Measurements from ENCODE around the gene NPAS3. TPM values are rescaled to one million over a fixed set of nuclear protein-coding genes. Genes with fewer than 3 reads are reported as not detected.

NPAS3 gene
- total and polyA plus RNA-seq, 8 donors, result 0.09 to 0.79 (median 0.56) TPM

DNA sequence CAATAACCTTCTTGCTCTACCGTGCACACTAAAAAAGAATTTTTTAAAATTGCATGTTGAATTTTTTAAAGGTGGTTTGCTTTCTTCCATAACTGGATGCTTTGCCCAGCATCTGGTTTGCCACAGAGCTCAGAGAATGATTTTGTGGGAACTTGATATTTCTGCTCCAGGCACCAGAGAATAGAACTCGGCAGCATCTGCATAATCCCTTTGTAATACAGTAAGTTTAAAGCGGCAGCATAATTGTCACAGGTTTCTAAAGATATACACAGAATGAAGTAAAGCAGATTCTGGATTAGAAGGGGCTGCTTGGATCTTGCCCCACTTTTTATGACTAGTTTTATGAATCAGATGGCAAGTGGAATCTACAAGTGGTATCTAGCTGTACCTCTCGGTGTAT lies 352.0 kb downstream of the NPAS3 start:
- intact Hi-C loops (cut with DNase I), result no loop called here
- TF ChIP-seq, protein P1, sequence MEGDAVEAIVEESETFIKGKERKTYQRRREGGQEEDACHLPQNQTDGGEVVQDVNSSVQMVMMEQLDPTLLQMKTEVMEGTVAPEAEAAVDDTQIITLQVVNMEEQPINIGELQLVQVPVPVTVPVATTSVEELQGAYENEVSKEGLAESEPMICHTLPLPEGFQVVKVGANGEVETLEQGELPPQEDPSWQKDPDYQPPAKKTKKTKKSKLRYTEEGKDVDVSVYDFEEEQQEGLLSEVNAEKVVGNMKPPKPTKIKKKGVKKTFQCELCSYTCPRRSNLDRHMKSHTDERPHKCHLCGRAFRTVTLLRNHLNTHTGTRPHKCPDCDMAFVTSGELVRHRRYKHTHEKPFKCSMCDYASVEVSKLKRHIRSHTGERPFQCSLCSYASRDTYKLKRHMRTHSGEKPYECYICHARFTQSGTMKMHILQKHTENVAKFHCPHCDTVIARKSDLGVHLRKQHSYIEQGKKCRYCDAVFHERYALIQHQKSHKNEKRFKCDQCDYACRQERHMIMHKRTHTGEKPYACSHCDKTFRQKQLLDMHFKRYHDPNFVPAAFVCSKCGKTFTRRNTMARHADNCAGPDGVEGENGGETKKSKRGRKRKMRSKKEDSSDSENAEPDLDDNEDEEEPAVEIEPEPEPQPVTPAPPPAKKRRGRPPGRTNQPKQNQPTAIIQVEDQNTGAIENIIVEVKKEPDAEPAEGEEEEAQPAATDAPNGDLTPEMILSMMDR (IDR thresholded peaks at IDR 0.05), result no peak
- Histone ChIP-seq H3K9me3 (no peaks in the 10 kb centered on the region), H3K4me3 (no peak overlapping the region), H3K36me3 (no peaks in the 10 kb centered on the region), H3K27me3 (no peaks in the 10 kb centered on the region), H3K27ac (no peak overlapping the region), H3K4me1 (no peaks in the 10 kb centered on the region)
- DNase-seq (no peak), ATAC-seq (no peak)

DNA sequence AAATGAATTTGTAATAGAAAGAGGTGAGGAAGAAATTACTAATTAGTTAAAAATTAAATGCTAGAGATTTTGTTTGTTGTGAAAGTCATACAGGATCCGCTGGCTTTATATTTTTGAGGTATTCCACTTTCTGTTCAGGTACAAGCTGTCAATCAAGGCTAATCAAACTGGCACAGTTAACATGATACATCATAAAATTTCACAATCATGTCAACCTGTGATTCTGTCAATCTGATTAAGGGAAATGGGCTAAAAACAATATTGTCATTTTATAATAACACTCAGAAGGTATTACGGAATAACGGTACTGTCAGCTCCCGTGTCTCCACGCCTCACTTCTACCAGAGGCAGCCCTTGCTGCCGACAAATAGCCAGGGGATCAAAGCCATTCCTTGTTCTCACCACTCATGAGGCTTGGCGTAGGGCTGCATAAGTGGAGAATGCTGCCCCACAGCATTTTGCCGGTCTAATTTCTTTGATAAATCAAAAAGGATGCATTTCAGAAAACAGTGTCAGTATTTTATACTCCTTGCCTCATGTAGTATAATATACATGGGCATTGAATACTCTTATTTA lies 352.9 kb downstream of the NPAS3 start:
- Histone ChIP-seq H3K4me3 (no peak overlapping the region), H3K4me1 (no peaks in the 10 kb centered on the region), H3K27me3 (no peaks in the 10 kb centered on the region), H3K9me3 (no peaks in the 10 kb centered on the region), H3K27ac (no peak overlapping the region), H3K36me3 (no peaks in the 10 kb centered on the region)
- intact Hi-C loops (cut with DNase I), result no loop called here
- ATAC-seq (no peak), DNase-seq (no peak)
- TF ChIP-seq, protein P1 (IDR thresholded peaks at IDR 0.05), result no peak

DNA sequence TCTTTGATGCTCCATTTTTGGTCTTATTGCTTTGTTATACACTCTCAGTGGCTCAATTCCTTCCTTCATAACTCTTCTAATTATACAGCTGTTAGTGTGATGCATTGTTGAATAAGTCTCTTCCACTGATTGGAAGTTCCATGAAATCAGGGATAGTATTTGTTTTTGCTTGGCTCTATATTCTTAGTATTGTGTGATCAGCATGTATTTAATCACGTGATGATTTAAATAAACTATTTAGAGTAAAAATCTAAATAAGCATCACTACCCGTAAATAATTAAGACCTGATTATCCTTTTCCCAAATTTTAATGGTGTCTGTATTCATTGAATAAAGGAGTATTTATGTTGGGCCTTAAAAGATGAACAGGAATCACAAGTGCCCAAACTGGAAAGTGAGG lies 355.7 kb downstream of the NPAS3 start:
- H3K27ac ChIP-seq, result no peak overlapping the region
- TF ChIP-seq, protein P1 (IDR thresholded peaks at IDR 0.05), result no peak
- H3K9me3 ChIP-seq, result no peaks in the 10 kb centered on the region
- DNase-seq (no peak), ATAC-seq (no peak)
- no peaks in the 10 kb centered on the region for H3K4me1 ChIP-seq
- no peak overlapping the region for H3K4me3 ChIP-seq
- no peaks in the 10 kb centered on the region for H3K27me3 ChIP-seq
- intact Hi-C loops (cut with DNase I), result no loop called here
- H3K36me3 ChIP-seq, result no peaks in the 10 kb centered on the region

DNA sequence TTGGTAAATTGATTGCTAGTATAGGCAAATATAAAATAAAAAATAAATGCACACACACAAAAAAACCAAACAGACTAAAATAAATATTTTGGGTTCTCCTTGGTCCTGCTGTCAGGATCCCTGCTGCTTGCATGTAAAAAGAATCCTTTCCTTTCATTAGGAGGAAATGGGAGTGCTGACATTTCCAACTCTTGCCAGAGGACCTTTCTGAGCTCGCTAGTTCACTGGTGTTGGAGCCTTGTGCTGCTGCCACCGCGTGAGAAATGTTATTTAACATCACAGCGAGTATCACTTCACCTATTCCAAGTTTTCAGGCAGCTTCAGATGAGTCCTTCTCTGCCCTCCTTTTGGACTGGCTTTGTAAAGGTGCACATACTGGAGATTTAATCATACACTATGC lies 358.9 kb downstream of the NPAS3 start:
- intact Hi-C loops (cut with DNase I), result no loop called here
- DNase-seq, result no peak
- ATAC-seq, result no peak
- Histone ChIP-seq H3K9me3 (no peaks in the 10 kb centered on the region), H3K4me1 (no peaks in the 10 kb centered on the region), H3K27me3 (no peaks in the 10 kb centered on the region), H3K4me3 (no peak overlapping the region), H3K27ac (no peak overlapping the region), H3K36me3 (no peaks in the 10 kb centered on the region)
- TF ChIP-seq, protein P1 (IDR thresholded peaks at IDR 0.05), result no peak

DNA sequence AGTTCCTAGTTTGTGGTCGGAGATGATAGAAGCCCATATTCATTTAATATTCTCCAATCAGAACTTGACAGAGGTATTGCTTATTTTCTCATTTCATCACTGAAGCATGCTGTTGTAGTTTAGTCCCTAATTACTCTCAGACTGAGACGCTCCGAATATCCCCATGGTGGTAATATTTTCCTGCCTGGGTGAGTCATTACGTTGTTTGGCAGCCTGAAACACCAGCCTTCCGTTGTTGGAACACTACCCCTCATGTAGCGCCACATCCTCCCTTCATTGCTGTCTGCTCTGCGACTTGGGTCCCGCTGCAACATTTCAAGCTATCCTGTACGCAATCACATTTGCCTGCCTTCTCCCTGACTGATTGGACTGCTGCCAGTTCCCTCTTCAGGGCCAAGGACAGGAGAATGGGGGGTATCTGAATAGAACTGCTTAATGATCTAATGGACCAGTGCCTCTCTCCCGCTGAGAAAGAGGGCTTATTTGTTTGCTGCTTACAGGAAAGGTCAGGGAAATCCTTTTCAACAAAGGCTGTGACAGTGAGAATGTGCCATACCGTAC lies 369.1 kb downstream of the NPAS3 start:
- no peaks in the 10 kb centered on the region for H3K27me3 ChIP-seq
- intact Hi-C loops (cut with DNase I), result no loop called here
- H3K9me3 ChIP-seq, result no peaks in the 10 kb centered on the region
- H3K4me1 ChIP-seq, result peaks cover 0 to 3% of the 10 kb centered on the region in 2 donors
- ATAC-seq (peak; percentile 76), DNase-seq (peak in 1 of 4 donors; percentile 49)
- no peaks in the 10 kb centered on the region for H3K36me3 ChIP-seq
- TF ChIP-seq, protein P1 (IDR thresholded peaks at IDR 0.05), result no peak
- no peak overlapping the region for H3K4me3 ChIP-seq
- no peak overlapping the region for H3K27ac ChIP-seq

Measured in left lung (tissue), 10 donors.